ENCODE results near the gene COPG1.
A peak's percentile ranks its signal among the peaks of the same experiment; 100 is the strongest.

The COPG1 gene

DNA sequence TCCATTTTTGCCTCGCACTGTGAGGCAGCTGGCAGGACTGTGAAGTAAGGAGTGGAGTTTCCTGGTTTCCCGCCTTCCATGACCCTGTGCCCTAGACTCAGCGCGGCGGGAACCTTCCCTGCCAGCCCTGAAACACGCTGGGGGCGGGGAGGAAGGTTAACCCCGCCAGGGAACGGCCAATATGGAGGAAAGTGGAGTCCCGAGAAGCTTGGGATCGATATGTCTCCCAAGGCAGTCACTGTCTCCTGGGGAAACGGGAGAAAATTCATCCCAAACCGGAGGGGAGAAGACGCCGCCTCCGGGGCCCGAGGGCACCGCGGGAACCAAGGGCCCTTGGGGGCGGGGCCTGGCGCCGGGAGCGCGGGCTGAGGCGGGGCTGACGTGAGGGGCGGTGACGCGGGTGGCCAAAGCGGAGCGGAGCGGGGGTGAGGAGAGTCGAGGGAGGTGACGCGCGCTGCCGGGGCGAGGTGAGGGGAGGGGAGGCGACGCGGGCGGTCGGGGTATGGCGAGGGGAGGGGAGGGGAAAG lies 29.1 kb downstream of the COPG1 start, which contains the start of gene HMCES:
HMCES (plus strand) TSS at position 432 of the 527 bp plus-strand sequence. CDS start 863 bp downstream, outside the sequence.
- TF ChIP-seq, protein P1, sequence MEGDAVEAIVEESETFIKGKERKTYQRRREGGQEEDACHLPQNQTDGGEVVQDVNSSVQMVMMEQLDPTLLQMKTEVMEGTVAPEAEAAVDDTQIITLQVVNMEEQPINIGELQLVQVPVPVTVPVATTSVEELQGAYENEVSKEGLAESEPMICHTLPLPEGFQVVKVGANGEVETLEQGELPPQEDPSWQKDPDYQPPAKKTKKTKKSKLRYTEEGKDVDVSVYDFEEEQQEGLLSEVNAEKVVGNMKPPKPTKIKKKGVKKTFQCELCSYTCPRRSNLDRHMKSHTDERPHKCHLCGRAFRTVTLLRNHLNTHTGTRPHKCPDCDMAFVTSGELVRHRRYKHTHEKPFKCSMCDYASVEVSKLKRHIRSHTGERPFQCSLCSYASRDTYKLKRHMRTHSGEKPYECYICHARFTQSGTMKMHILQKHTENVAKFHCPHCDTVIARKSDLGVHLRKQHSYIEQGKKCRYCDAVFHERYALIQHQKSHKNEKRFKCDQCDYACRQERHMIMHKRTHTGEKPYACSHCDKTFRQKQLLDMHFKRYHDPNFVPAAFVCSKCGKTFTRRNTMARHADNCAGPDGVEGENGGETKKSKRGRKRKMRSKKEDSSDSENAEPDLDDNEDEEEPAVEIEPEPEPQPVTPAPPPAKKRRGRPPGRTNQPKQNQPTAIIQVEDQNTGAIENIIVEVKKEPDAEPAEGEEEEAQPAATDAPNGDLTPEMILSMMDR (IDR thresholded peaks at IDR 0.05; ENCODE audit: low read depth, low read length): no peak
- DNase-seq (ENCODE audit: low read depth in 2 of 2): peak; percentile 86 to 89
- peak within 1 kb of the TSS; percentile 81 to 83 for H3K4me3 ChIP-seq (replicated peaks in 1 of 2; ENCODE audit: low read depth in 2 of 2, low read length in 2 of 2)

GRCh38 chr3:129278966-129279906 lies 29.8 kb downstream of the COPG1 start:
- DNase-seq (ENCODE audit: low read depth in 2 of 2): peak; percentile 65 to 71
- TF ChIP-seq, protein P1 (IDR thresholded peaks at IDR 0.05; ENCODE audit: low read depth, low read length): no peak
- H3K4me3 ChIP-seq (replicated peaks in 1 of 2; ENCODE audit: low read depth in 2 of 2, low read length in 2 of 2): peak overlapping the region; percentile 81 to 83

- TF ChIP-seq, protein P1 (IDR thresholded peaks at IDR 0.05; ENCODE audit: low read depth, low read length): no peak
- no peak overlapping the region for H3K4me3 ChIP-seq (replicated peaks in 1 of 2; ENCODE audit: low read depth in 2 of 2, low read length in 2 of 2)
- no peak for DNase-seq (ENCODE audit: low read depth in 2 of 2)
Observed at GRCh38 chr3:129280183-129280582, 30.8 kb downstream of the COPG1 start.

- DNase-seq (ENCODE audit: low read depth in 2 of 2): no peak
Observed at GRCh38 chr3:129281726-129282125, 32.3 kb downstream of the COPG1 start.

DNA sequence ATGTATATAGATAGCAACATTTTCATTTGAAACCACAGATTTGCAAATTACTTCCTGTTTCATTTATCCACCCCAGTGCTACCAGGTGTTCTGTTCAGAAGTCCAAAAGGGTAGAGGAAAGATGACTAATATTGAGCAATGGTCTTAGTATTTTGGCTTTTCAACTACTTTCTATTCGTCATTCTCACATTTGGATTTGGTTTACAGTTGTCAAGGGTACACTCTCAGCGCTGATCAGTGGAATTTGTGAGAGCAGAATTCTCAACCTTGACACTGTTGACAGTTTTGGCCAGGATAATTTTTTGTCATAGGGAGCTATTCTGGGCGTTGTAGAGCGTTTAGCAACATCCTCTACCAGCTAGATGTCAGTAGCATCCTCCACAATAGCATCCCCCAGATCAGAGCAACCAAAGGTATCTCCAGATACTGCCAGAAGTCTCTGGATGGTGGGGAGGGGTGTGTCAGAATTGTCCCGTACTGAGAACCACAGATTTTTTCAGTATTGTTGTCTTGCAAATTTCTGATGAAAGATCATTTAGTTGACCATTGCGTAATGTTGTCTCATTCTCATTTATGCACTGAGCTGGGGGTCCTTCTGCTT lies 33.4 kb downstream of the COPG1 start:
- DNase-seq (ENCODE audit: low read depth in 2 of 2): peak; percentile 58 to 89
- no peak overlapping the region for H3K4me3 ChIP-seq (replicated peaks in 1 of 2; ENCODE audit: low read depth in 2 of 2, low read length in 2 of 2)
- TF ChIP-seq, protein P1 (IDR thresholded peaks at IDR 0.05; ENCODE audit: low read depth, low read length): no peak

More at GRCh38 chr3:129281726-129282125, 32.3 kb downstream of the COPG1 start:
- no peak overlapping the region for H3K4me3 ChIP-seq (replicated peaks in 1 of 2; ENCODE audit: low read depth in 2 of 2, low read length in 2 of 2)
- TF ChIP-seq, protein P1 (IDR thresholded peaks at IDR 0.05; ENCODE audit: low read depth, low read length): no peak

GRCh38 chr3:129286081-129286480 lies 36.7 kb downstream of the COPG1 start:
- TF ChIP-seq, protein P1 (IDR thresholded peaks at IDR 0.05; ENCODE audit: low read depth, low read length): no peak
- no peak overlapping the region for H3K4me3 ChIP-seq (replicated peaks in 1 of 2; ENCODE audit: low read depth in 2 of 2, low read length in 2 of 2)
- DNase-seq (ENCODE audit: low read depth in 2 of 2): peak in 1 of 2 donors; percentile 30

Measured in cardiac fibroblast (primary cell).